Panc1 (cell line): ENCODE measurements around the gene ACOT12.

ENCODE experiments used
- POLR2AphosphoS5 ChIP-seq: IDR thresholded peaks from 2 replicates; pipeline ENCODE4 v1.6.1; 2012; ENCODE audit warnings: mild to moderate bottlenecking, low read depth, low read length, moderate library complexity
- SIN3A ChIP-seq: IDR thresholded peaks from 2 replicates; pipeline ENCODE4 v1.6.1; 2012; ENCODE audit warnings: low read depth, mild to moderate bottlenecking, low read length, moderate library complexity, borderline replicate concordance; ENCODE audit not compliant: insufficient read depth
- TCF7L2 ChIP-seq: IDR thresholded peaks from 2 replicates; pipeline ENCODE4 v1.6.1; 2011; ENCODE audit warnings: mild to moderate bottlenecking, low read depth, low read length, inconsistent platforms
- TF ChIP-seq, protein P1 (sequence below): fragments of 450-650 bp; IDR thresholded peaks from 2 replicates; pipeline ENCODE4 v1.5.1; 2017; ENCODE audit warnings: mild to moderate bottlenecking
- TF ChIP-seq, protein P2 (sequence below), 2 experiments: IDR thresholded peaks; 2 replicates each; pipeline ENCODE4 v1.6.1; 2011 to 2012; ENCODE audit warnings: low read depth in 2 of 2, control low read depth in 1 of 2, low read length in 1 of 2, mild to moderate bottlenecking in 1 of 2, moderate library complexity in 1 of 2; ENCODE audit not compliant: insufficient read depth in 1 of 2

DNA sequence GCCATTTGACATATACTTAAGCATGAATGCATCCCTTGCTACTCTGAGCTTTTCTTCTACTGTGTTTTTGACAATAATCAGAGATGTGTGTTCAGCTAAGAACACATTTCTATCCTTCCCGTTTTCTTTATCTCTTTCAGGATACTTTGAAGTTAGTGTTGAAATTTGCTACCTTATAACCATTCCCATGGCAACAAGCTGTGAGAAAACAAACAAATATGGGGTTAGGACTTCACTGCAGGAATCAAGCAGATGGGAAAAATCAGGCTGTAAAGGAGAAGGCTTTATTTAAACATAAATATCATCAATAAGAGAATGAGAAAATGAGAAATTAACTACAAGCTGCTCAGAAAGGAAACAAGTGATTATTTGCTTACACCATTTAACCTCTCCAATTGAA, 57.4 kb downstream of the ACOT12 start:
- TF ChIP-seq, protein P1, sequence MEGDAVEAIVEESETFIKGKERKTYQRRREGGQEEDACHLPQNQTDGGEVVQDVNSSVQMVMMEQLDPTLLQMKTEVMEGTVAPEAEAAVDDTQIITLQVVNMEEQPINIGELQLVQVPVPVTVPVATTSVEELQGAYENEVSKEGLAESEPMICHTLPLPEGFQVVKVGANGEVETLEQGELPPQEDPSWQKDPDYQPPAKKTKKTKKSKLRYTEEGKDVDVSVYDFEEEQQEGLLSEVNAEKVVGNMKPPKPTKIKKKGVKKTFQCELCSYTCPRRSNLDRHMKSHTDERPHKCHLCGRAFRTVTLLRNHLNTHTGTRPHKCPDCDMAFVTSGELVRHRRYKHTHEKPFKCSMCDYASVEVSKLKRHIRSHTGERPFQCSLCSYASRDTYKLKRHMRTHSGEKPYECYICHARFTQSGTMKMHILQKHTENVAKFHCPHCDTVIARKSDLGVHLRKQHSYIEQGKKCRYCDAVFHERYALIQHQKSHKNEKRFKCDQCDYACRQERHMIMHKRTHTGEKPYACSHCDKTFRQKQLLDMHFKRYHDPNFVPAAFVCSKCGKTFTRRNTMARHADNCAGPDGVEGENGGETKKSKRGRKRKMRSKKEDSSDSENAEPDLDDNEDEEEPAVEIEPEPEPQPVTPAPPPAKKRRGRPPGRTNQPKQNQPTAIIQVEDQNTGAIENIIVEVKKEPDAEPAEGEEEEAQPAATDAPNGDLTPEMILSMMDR: no peak
- TF ChIP-seq, protein P2, sequence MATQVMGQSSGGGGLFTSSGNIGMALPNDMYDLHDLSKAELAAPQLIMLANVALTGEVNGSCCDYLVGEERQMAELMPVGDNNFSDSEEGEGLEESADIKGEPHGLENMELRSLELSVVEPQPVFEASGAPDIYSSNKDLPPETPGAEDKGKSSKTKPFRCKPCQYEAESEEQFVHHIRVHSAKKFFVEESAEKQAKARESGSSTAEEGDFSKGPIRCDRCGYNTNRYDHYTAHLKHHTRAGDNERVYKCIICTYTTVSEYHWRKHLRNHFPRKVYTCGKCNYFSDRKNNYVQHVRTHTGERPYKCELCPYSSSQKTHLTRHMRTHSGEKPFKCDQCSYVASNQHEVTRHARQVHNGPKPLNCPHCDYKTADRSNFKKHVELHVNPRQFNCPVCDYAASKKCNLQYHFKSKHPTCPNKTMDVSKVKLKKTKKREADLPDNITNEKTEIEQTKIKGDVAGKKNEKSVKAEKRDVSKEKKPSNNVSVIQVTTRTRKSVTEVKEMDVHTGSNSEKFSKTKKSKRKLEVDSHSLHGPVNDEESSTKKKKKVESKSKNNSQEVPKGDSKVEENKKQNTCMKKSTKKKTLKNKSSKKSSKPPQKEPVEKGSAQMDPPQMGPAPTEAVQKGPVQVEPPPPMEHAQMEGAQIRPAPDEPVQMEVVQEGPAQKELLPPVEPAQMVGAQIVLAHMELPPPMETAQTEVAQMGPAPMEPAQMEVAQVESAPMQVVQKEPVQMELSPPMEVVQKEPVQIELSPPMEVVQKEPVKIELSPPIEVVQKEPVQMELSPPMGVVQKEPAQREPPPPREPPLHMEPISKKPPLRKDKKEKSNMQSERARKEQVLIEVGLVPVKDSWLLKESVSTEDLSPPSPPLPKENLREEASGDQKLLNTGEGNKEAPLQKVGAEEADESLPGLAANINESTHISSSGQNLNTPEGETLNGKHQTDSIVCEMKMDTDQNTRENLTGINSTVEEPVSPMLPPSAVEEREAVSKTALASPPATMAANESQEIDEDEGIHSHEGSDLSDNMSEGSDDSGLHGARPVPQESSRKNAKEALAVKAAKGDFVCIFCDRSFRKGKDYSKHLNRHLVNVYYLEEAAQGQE (IDR thresholded peaks at IDR 0.05; ENCODE audit: insufficient read depth in 1 of 2, low read depth in 2 of 2, low read length in 1 of 2): no peak
- no peak for TF ChIP-seq TCF7L2
- TF ChIP-seq POLR2AphosphoS5: no peak
- no peak for TF ChIP-seq SIN3A
